ENCODE measurements around the gene EXOC3. TPM values are rescaled to one million over a fixed set of nuclear protein-coding genes. Genes with fewer than 3 reads are reported as not detected.
A peak's percentile ranks its signal among the peaks of the same experiment; 100 is the strongest.
"Not testable (repeated sequence)": the region's sequence is repeated elsewhere in the genome, so short reads cannot be mapped to it uniquely, and the experiment has no call there.

EXOC3 gene
- total and polyA plus RNA-seq, 12 donors = 29.0 to 44.7 (median 40.0) TPM

- WGBS, 2 donors = 89 to 90% methylated on average over 24 of the region's 24 CpGs
- TF ChIP-seq, protein P1, sequence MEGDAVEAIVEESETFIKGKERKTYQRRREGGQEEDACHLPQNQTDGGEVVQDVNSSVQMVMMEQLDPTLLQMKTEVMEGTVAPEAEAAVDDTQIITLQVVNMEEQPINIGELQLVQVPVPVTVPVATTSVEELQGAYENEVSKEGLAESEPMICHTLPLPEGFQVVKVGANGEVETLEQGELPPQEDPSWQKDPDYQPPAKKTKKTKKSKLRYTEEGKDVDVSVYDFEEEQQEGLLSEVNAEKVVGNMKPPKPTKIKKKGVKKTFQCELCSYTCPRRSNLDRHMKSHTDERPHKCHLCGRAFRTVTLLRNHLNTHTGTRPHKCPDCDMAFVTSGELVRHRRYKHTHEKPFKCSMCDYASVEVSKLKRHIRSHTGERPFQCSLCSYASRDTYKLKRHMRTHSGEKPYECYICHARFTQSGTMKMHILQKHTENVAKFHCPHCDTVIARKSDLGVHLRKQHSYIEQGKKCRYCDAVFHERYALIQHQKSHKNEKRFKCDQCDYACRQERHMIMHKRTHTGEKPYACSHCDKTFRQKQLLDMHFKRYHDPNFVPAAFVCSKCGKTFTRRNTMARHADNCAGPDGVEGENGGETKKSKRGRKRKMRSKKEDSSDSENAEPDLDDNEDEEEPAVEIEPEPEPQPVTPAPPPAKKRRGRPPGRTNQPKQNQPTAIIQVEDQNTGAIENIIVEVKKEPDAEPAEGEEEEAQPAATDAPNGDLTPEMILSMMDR (IDR thresholded peaks at IDR 0.05) = no peak
- intact Hi-C loops (cut with DNase I) = no loop called here
- Histone ChIP-seq H3K36me3 (no peaks in the 10 kb centered on the region), H3K27ac (no peak overlapping the region), H3K4me3 (no peak overlapping the region), H3K27me3 (peaks cover 0 to 78% (median 60%) of the 10 kb centered on the region in 7 donors), H3K9me3 (no peaks in the 10 kb centered on the region), H3K4me1 (peaks cover 0 to 9% (median 0%) of the 10 kb centered on the region in 9 donors)
- DNase-seq (no peak), ATAC-seq (no peak)
Measured at GRCh38 chr5:484556-484955, 41.6 kb downstream of the EXOC3 start.

DNA sequence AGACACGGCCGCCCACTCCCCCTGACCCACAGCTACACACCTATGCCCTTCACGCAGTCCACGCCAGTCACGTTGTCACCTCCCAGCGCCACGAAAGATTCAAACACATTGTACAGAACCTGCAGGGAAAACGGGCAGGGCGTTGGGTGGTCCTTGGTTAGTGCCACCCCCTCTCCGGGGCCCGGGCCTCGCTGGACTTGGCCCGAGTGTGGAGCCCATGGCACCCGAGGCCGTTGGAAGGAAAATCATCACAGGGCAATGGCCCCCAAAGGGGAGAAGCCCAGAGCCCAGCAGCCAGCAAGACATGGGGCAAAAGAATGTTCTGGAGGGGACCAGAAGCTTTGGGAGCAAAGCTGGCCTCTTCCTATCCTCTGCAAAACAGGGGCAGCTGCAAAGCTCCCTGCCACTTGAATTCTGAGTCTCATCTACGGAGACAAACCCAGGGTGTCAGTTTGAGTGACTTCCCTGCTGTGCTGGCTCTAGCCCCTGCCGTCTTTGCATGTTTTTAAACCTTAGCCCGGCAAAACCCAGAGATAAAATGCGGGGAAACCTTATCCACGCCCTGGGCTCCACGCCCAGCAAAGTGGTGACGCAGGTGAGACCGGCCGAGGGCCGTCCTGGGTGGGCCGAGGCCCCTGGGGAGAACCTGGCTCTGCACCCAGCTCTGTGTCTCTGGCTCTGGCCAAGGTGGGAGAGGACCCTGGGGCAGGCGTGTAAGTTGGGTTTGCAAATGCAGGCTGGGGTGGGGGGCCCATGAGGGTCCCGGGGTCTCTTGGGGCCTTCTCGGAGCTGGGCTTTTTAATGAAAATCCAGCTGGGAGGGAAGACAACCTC, 42.4 kb downstream of the EXOC3 start:
- ATAC-seq (peak in 1 of 8 donors; percentile 12), DNase-seq (no peak)
- intact Hi-C loops (cut with DNase I) = no loop called here
- no peaks in the 10 kb centered on the region for H3K9me3 ChIP-seq
- H3K27ac ChIP-seq = no peak overlapping the region
- H3K4me1 ChIP-seq = peaks cover 0 to 9% (median 0%) of the 10 kb centered on the region in 9 donors
- H3K36me3 ChIP-seq = no peaks in the 10 kb centered on the region
- H3K27me3 ChIP-seq = peaks cover 0 to 71% (median 52%) of the 10 kb centered on the region in 7 donors
- TF ChIP-seq, protein P1 (IDR thresholded peaks at IDR 0.05) = no peak
- WGBS, 2 donors = 67 to 68% methylated on average over 29 of the region's 29 CpGs
- no peak overlapping the region for H3K4me3 ChIP-seq

GRCh38 chr5:485946-486491, 43.0 kb downstream of the EXOC3 start:
- H3K27me3 ChIP-seq = peaks cover 0 to 71% (median 45%) of the 10 kb centered on the region in 7 donors

DNA sequence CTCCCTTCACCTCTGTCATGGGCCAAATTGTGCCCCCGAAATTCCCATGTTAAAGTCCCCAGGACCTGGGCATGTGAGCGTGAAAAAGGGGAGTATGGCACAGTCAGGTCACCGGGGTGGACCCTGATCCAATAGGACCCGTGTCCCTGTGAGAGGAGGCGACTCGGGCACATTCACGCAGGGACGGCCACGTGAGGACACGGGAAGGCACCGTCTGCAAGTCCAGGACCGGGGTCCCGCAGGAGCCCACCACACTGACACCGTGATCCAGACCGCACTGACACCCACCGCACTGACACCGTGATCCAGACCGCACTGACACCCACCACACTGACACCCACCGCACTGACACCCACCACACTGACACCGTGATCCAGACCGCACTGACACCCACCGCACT, 43.6 kb downstream of the EXOC3 start:
- DNase-seq; H3K27ac ChIP-seq; H3K4me3 ChIP-seq; H3K9me3 ChIP-seq; H3K36me3 ChIP-seq; H3K4me1 ChIP-seq; intact Hi-C loops (cut with DNase I); ATAC-seq: not testable (repeated sequence)
- WGBS, 2 donors = 91 to 97% methylated on average over 17 to 18 of the region's 22 CpGs
- peaks cover 0 to 69% (median 44%) of the 10 kb centered on the region in 7 donors for H3K27me3 ChIP-seq

More at GRCh38 chr5:485946-486491, 43.0 kb downstream of the EXOC3 start:
- Histone ChIP-seq H3K9me3 (no peaks in the 10 kb centered on the region), H3K4me1 (peaks cover 0 to 9% (median 0%) of the 10 kb centered on the region in 9 donors), H3K4me3 (no peak overlapping the region), H3K27ac (no peak overlapping the region), H3K36me3 (no peaks in the 10 kb centered on the region)
- peak in 1 of 8 donors; percentile 30 for ATAC-seq
- DNase-seq = no peak
- WGBS, 2 donors = 39 to 45% methylated on average over 23 of the region's 23 CpGs
- intact Hi-C loops (cut with DNase I) = no loop called here
- TF ChIP-seq, protein P1 (IDR thresholded peaks at IDR 0.05) = no peak

Measured in heart right ventricle (tissue), 16 donors.